SK-N-MC (cell line): ENCODE data around the gene ANKRD22.

Experiments used
- DNase-seq: peaks from one replicate; pipeline ENCODE4 v3.0.0-alpha.2; 2011; ENCODE audit warnings: low read depth, low spot score
- H3K27ac ChIP-seq: fragments of 200-600 bp; sonication (generic); 2 replicates; pipeline ENCODE4 v1.5.1; 2016; ENCODE audit warnings: mixed run types
- H3K36me3 ChIP-seq: fragments of 200-600 bp; sonication (generic); 2 replicates; pipeline ENCODE4 v1.6.1; 2017; ENCODE audit warnings: antibody characterized with exemption, low read length, mixed read lengths; ENCODE audit not compliant: insufficient read depth
- H3K4me3 ChIP-seq: fragments of 200-600 bp; sonication (generic); 2 replicates; pipeline ENCODE4 v1.5.1; 2016
- H3K9ac ChIP-seq: fragments of 200-600 bp; sonication (generic); 2 replicates; pipeline ENCODE4 v1.8.0; 2017; ENCODE audit warnings: mixed run types, mixed read lengths; ENCODE audit not compliant: insufficient read length
- H3K9me3 ChIP-seq: fragments of 200-600 bp; sonication (generic); 2 replicates; pipeline ENCODE4 v1.6.1; 2017; ENCODE audit warnings: low read depth, mild to moderate bottlenecking, antibody characterized with exemption, low read length, moderate library complexity, mixed read lengths
- EZH2 ChIP-seq: fragments of 200-600 bp; sonication (generic); IDR thresholded peaks from one replicate; pipeline ENCODE4 v1.6.1; 2017; ENCODE audit warnings: antibody characterized with exemption
- FOXP2 ChIP-seq: optimal IDR thresholded peaks from 2 replicates; pipeline ENCODE3; 2011; ENCODE audit warnings: mild to moderate bottlenecking, moderate library complexity; ENCODE audit not compliant: insufficient read depth; ENCODE audit errors: extremely low read length, control extremely low read depth
- POLR2AphosphoS5 ChIP-seq: IDR thresholded peaks from 2 replicates; pipeline ENCODE4 v1.6.1; 2012; ENCODE audit warnings: mild to moderate bottlenecking, low read depth, low read length, borderline replicate concordance

ANKRD22 gene

DNA sequence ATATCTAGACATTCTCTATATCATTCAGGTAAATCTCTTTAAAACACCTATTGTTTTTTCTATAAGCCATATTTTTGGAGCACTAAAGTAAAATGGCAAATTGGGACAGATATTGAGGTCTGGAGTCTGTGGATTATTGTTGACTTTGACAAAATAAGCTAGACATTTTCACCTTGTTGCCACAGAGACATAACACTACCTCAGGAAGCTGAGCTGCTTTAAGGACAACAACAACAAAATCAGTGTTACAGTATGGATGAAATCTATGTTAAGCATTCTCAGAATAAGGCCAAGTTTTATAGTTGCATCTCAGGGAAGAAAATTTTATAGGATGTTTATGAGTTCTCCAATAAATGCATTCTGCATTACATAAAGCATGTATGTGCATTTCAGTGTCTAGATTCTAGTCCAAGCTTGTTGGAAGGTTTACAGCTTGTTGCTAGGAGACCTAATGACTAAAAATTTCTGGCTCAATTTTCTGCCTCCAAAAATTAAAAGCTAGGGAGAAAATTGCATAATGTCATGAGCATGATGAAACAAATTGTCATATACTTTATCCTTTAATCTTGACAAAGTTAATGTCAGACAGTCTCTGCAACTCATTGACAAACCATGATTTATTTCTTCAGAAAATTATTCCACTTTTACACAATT lies 30.8 kb downstream of the ANKRD22 start:
- Histone ChIP-seq H3K27ac (peak overlapping the region; percentile 64; the same call in 1 of the 2 replicates), H3K4me3 (no peak overlapping the region), H3K9me3 (no peaks in the 10 kb centered on the region), H3K9ac (no peak overlapping the region), H3K36me3 (no peaks in the 10 kb centered on the region)
- TF ChIP-seq EZH2 (no peak), POLR2AphosphoS5 (no peak), FOXP2 (no peak)
- peak; percentile 39 for DNase-seq

DNA sequence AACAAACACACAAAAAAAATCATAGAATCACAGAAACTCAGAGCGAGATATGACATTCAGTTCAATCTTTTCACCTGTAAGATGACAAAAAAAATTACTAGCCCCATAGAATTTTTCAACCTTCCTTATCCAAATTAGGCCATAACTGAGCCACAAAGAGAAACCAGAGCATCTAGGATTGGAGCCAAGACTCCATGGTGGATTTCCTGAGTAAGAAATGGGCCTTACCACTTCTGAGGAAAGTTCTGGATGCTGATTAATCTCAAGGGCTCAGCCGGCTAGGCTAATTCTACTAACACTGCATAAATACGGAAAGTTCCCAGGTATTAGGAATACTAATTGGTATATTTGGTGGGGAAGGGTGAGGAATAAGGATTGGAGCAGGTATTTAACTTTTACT lies 32.4 kb downstream of the ANKRD22 start:
- Histone ChIP-seq H3K4me3 (no peak overlapping the region), H3K9me3 (no peaks in the 10 kb centered on the region), H3K36me3 (no peaks in the 10 kb centered on the region), H3K27ac (no peak overlapping the region), H3K9ac (no peak overlapping the region)
- TF ChIP-seq EZH2 (no peak), FOXP2 (no peak), POLR2AphosphoS5 (no peak)
- no peak for DNase-seq

DNA sequence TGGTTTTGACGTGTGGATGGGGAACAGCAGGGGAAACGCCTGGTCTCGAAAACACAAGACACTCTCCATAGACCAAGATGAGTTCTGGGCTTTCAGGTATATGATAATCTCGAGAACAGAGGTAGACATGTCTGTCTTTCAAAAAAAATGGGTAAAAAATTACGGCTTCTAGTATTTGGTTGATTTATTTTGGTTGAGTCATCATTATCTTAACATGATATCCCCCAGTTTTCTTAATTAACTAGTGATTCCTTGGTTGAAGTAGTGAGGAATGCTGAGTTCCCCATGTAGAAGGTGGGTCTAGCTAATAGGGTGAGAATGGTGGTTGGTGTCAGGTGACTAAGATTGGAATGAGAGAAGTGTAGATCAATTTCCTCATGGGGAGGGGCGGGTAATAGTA lies 38.4 kb downstream of the ANKRD22 start:
- Histone ChIP-seq H3K9ac (no peak overlapping the region), H3K9me3 (no peaks in the 10 kb centered on the region), H3K27ac (no peak overlapping the region), H3K4me3 (no peak overlapping the region), H3K36me3 (no peaks in the 10 kb centered on the region)
- TF ChIP-seq POLR2AphosphoS5, result no peak
- TF ChIP-seq EZH2, result no peak
- no peak for TF ChIP-seq FOXP2
- no peak for DNase-seq

DNA sequence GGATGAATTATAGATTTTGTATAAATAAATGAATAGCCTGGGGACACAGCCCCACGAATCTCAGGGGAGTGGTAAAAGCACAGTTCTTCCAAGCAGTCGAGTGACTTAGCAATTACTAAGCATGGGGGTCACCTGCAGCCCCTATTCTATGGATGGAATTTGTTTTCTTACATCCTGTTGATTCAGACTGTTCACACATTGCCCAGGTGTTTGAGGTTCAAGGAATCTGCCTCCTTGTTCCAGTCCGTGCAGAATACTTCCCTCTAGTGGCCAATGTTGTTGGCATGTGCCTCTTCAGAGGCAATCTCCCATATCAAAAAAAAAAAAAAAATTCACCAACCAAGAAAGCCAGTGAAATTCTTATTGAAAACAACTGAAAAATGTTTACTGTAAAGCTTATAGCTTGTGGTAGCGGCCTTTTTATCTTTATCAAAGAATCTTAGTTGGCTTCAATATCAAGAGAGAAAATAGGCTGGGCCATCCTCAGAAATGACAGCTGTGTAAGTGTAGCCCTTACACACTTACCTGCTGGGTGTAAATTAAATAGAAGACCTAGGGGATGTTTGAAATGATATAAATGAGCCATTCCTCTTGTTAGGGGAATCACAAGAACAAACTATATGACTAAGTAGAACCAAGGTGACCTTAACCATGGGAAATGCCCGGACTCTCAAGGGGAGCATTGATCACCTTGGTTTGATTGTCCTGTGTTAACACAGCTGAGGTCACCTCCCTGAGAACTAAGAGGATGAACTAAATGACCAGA lies 41.3 kb downstream of the ANKRD22 start:
- TF ChIP-seq FOXP2 (no peak), POLR2AphosphoS5 (no peak), EZH2 (no peak)
- no peak for DNase-seq

DNA sequence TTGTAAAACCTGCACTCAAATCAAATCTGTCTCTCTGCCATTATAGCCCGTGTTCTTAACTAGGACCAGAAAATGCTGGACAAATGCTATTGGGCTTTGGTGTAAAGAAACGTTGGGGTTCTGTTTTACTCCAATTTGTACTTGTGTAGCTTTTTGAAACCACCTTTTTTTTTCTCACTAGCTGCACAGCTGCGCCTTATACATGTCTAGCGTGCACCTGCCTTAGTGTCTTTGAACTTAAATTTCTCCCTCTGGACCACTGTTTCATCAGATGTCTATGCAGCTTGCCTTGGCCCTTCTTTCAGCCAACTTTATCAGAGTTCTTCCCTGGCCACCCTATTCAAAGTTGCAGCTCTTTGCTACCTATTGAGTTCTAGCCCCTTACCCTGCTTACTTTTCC lies 42.0 kb downstream of the ANKRD22 start:
- Histone ChIP-seq H3K9ac (no peak overlapping the region), H3K4me3 (no peak overlapping the region), H3K9me3 (no peaks in the 10 kb centered on the region), H3K27ac (no peak overlapping the region), H3K36me3 (no peaks in the 10 kb centered on the region)
- TF ChIP-seq FOXP2 (no peak), POLR2AphosphoS5 (no peak), EZH2 (no peak)
- no peak for DNase-seq

More for the DNA sequence above, 41.3 kb downstream of the ANKRD22 start:
- no peak overlapping the region for H3K9ac ChIP-seq
- no peak overlapping the region for H3K4me3 ChIP-seq
- no peaks in the 10 kb centered on the region for H3K9me3 ChIP-seq
- no peaks in the 10 kb centered on the region for H3K36me3 ChIP-seq
- H3K27ac ChIP-seq, result no peak overlapping the region

DNA sequence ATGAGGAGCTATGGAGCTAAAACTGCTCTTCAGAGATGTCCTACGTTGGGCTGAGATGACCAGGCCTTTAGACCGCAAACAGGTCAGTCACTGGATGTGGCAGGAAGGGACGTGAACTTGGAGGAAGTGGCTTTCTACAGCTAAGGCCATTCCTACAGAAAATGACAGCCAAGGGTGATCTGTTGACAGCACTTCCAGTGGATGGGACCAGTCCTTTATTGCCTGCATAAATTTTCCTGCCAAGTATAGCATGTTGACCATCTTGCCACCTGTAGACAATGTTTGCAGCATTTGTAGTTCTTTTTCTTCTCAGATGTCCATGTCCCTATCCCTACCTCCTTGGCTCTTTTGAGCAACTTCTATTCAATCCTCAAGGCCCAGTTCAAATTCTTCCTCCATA lies 45.7 kb downstream of the ANKRD22 start:
- Histone ChIP-seq H3K9ac (no peak overlapping the region), H3K9me3 (no peaks in the 10 kb centered on the region), H3K4me3 (no peak overlapping the region), H3K27ac (no peak overlapping the region), H3K36me3 (no peaks in the 10 kb centered on the region)
- no peak for TF ChIP-seq EZH2
- no peak for TF ChIP-seq FOXP2
- no peak for TF ChIP-seq POLR2AphosphoS5
- DNase-seq, result no peak

DNA sequence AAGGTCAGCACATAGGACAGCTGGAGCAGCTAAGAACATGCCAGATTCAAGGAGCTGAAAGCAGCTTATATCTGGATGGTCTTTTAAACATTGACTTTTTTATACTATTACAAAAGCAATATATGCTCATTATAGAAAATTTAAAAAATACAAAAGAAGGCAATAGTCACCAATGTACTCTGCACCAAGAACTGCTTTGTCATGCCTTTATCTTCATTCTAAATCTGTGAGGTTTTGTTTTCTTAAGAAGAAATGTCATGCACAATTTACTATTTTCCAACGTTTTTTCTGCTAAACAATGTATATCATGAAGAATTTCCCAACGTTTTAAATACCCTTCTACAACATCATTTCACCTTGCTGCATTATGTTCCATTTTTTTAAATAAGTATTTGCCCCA lies 46.3 kb downstream of the ANKRD22 start:
- Histone ChIP-seq H3K4me3 (no peak overlapping the region), H3K36me3 (no peaks in the 10 kb centered on the region), H3K27ac (no peak overlapping the region), H3K9me3 (no peaks in the 10 kb centered on the region), H3K9ac (no peak overlapping the region)
- TF ChIP-seq FOXP2, result no peak
- no peak for TF ChIP-seq EZH2
- TF ChIP-seq POLR2AphosphoS5, result no peak
- no peak for DNase-seq

DNA sequence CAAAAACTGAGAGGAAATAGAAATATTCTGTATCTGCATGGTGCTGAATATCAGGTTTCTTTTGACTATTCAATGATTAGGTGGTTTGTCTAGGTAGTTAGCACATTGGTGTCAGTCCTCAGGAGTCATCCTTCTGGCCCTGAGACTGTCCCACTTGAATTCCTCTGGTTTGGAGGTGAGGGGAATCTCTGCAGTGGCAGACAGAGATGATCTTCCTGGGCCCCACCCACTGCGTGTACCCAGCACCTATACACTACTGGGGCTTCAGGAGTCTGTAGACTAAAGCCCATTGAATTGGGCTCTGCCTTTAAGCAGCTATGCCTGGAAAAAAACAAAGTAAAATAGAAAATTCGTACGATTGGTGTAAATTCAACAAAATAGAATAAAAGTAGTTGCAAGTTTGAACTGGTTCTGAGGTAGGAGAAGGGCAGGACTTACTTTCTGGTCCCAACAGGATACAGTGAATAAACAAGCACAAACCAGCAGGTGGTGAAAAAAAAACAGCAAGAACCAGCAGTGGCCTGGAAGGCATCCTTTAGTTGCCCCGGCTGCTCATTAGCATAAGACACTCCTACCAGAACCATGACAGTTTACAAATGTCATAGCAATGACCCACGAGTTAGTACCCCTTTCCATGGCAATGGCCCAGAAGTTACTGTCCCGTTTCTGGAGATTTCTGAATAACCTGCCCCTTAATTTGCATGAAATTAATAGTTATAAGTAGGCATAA lies 47.4 kb downstream of the ANKRD22 start:
- Histone ChIP-seq H3K4me3 (no peak overlapping the region), H3K27ac (no peak overlapping the region), H3K36me3 (no peaks in the 10 kb centered on the region), H3K9ac (no peak overlapping the region), H3K9me3 (no peaks in the 10 kb centered on the region)
- no peak for TF ChIP-seq FOXP2
- no peak for TF ChIP-seq EZH2
- TF ChIP-seq POLR2AphosphoS5, result no peak
- DNase-seq, result no peak

DNA sequence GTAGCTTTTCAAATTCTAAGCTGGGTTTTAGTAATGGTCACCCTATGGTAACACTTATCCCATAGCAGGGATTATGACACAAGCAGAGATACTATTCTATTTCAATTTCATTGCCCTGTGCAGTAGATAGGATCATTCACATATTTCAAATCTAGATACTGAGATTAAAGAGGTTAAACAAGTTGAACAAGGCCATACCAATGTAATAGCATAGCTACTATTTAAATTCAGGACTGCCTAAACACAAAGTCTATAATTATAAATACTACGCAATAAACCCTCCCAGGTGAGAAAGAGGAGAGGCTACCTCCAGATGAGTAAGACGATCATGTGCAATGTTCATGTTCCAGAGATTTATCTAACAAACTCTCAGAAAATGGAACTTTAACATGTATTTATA lies 48.0 kb downstream of the ANKRD22 start:
- H3K4me3 ChIP-seq, result no peak overlapping the region
- H3K36me3 ChIP-seq, result no peaks in the 10 kb centered on the region
- H3K9ac ChIP-seq, result no peak overlapping the region
- no peak overlapping the region for H3K27ac ChIP-seq
- no peak for DNase-seq
- TF ChIP-seq EZH2 (no peak), POLR2AphosphoS5 (no peak), FOXP2 (no peak)
- no peaks in the 10 kb centered on the region for H3K9me3 ChIP-seq
